ENCODE measurements around the gene CELSR1. TPM values are rescaled to one million over a fixed set of nuclear protein-coding genes. Genes with fewer than 3 reads are reported as not detected.

Gene CELSR1
- total and polyA plus RNA-seq, 2 of the 13 experiments (the other 11 are each of a cell fraction or from before 2014, with no cell fraction given) = 0.78 to 1.8 TPM

DNA sequence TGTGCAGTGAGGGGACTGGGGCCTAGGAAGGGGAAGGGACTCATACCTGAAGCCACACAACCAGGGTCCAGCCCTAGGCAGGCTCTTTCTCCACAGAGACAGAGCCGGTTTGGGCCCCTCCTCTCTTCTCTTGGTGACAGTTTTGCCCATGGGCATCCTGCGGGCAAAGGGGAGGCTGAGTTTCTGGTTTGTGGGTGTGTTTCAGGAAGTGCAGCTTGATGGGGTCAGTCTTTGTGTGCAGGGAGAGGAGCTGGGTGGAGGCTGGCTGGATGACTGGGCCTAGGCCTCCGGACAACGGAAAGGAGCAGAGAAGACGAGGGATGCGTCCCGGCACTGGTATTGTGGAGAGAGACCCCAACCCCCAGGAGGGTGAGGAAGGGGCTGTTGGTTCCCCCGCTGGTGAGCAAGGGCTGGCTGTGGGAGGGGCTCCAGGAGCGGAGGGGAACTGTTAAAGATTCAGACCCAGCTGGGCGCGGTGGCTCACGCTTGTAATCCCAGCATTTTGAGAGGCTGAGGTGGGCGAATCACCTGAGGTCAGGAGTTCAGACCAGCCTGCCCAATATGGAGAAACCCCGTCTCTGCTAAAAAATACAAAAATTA is 23.4 kb upstream of the CELSR1 start:
- ATAC-seq = no peak
- DNase-seq (ENCODE audit: low spot score) = no peak
- intact Hi-C loops (cut with micrococcal nuclease; ENCODE audit: unreplicated experiment) (loop anchor here (5.0 kb wide), 1 partner anchor 77 kb away; no protein-coding TSS in a partner anchor), in situ Hi-C loops (cut with HindIII; ENCODE audit: extremely low pct_ligation_motif_present, low pct_unique_long_range_greater_than_20kb) (loop anchor here (25.0 kb wide), 1 partner anchor 102 kb away; no protein-coding TSS in a partner anchor)
- Histone ChIP-seq H3K4me1 (ENCODE audit: insufficient read depth, low read length) (peaks cover 27% of the 10 kb centered on the region), H3K27me3 (ENCODE audit: control insufficient read depth in 1 of 2, insufficient read depth in 2 of 2, low read length in 2 of 2) (no peaks in the 10 kb centered on the region), H3K79me2 (ENCODE audit: insufficient read depth, low read length) (no peaks in the 10 kb centered on the region), H3K27ac (ENCODE audit: extremely low read length, insufficient read depth, low read length) (no peak overlapping the region), H3K4me3 (replicated peaks in 1 of 3; ENCODE audit: insufficient read depth in 1 of 3, low read depth in 2 of 3, low read length in 3 of 3) (peak overlapping the region in 1 of 3 experiments; percentile 55; a peak in 2 of 6 replicates), H2AFZ (ENCODE audit: low read length) (no peak overlapping the region), H3K9me3 (ENCODE audit: low read length) (no peaks in the 10 kb centered on the region), H3K36me3 (replicated peaks in 1 of 2; ENCODE audit: control insufficient read depth in 1 of 2, insufficient read depth in 2 of 2, low read length in 2 of 2) (no peaks in the 10 kb centered on the region), H4K20me1 (ENCODE audit: insufficient read depth, low read length) (no peaks in the 10 kb centered on the region), H3K4me2 (ENCODE audit: low read depth, low read length) (peak overlapping the region; percentile 45; the same call in 1 of the 2 replicates), H3K9ac (ENCODE audit: insufficient read depth, low read depth, low read length) (no peak overlapping the region)
- no TSS peak for BruUV-seq (replicated peaks)
- POLR2A ChIA-PET = interaction anchor here (1.0 to 1.6 kb wide), 3 partner anchors 13 to 178 kb away, joined by 3 to 11 read pairs (median 5); no protein-coding TSS in a partner anchor
- FAIRE-seq = no peak
- no peak for TF ChIP-seq NBN (conservative IDR thresholded peaks at IDR 0.05)
- TF ChIP-seq JUN (CRISPR knock-in tag; IDR thresholded peaks at IDR 0.05) = no peak
- TF ChIP-seq ZNF567 (CRISPR knock-in tag; IDR thresholded peaks at IDR 0.05; ENCODE audit: borderline replicate concordance) = no peak
- TF ChIP-seq, protein P1, sequence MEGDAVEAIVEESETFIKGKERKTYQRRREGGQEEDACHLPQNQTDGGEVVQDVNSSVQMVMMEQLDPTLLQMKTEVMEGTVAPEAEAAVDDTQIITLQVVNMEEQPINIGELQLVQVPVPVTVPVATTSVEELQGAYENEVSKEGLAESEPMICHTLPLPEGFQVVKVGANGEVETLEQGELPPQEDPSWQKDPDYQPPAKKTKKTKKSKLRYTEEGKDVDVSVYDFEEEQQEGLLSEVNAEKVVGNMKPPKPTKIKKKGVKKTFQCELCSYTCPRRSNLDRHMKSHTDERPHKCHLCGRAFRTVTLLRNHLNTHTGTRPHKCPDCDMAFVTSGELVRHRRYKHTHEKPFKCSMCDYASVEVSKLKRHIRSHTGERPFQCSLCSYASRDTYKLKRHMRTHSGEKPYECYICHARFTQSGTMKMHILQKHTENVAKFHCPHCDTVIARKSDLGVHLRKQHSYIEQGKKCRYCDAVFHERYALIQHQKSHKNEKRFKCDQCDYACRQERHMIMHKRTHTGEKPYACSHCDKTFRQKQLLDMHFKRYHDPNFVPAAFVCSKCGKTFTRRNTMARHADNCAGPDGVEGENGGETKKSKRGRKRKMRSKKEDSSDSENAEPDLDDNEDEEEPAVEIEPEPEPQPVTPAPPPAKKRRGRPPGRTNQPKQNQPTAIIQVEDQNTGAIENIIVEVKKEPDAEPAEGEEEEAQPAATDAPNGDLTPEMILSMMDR (CRISPR knock-in tag; IDR thresholded peaks at IDR 0.05) = no peak
- TF ChIP-seq, protein P2, sequence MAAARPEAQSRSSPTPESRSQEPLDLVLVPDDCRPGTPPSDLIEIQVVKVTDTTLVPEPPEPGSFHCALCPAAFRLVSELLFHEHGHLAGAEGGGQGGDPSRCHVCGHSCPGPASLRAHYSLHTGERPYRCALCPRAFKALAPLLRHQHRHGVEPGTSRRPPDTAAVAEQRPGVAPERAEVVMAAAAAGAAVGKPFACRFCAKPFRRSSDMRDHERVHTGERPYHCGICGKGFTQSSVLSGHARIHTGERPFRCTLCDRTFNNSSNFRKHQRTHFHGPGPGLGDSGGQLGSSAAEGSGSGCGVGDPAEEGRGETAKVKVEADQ (CRISPR knock-in tag; IDR thresholded peaks at IDR 0.05; ENCODE audit: borderline replicate concordance) = no peak
- no peak for TF ChIP-seq SMAD1 (CRISPR knock-in tag; IDR thresholded peaks at IDR 0.05; ENCODE audit: borderline replicate concordance, low read depth)
- TF ChIP-seq SP1 (IDR thresholded peaks at IDR 0.05) = no peak
- no peak for TF ChIP-seq SP1 (CRISPR knock-in tag; IDR thresholded peaks at IDR 0.05)
- TF ChIP-seq ZNF709 (CRISPR knock-in tag; IDR thresholded peaks at IDR 0.05) = no peak
- TF ChIP-seq, protein P3, sequence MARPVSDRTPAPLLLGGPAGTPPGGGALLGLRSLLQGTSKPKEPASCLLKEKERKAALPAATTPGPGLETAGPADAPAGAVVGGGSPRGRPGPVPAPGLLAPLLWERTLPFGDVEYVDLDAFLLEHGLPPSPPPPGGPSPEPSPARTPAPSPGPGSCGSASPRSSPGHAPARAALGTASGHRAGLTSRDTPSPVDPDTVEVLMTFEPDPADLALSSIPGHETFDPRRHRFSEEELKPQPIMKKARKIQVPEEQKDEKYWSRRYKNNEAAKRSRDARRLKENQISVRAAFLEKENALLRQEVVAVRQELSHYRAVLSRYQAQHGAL (CRISPR knock-in tag; IDR thresholded peaks at IDR 0.05; ENCODE audit: not compliant biosample characterization) = no peak
- TF ChIP-seq SRSF1 (optimal IDR thresholded peaks at IDR 0.05; ENCODE audit: low read depth, low read length) = no peak
- TF ChIP-seq SMYD3 (CRISPR knock-in tag; IDR thresholded peaks at IDR 0.05) = no peak
- TF ChIP-seq ZNF549 (CRISPR knock-in tag; IDR thresholded peaks at IDR 0.05) = no peak
- TF ChIP-seq HNRNPK (IDR thresholded peaks at IDR 0.05; ENCODE audit: low read depth, low read length, poor library complexity, severe bottlenecking) = no peak
- TF ChIP-seq KDM3A (CRISPR knock-in tag; IDR thresholded peaks at IDR 0.05; ENCODE audit: low read depth) = no peak
- TF ChIP-seq SOX5 (CRISPR knock-in tag; IDR thresholded peaks at IDR 0.05; ENCODE audit: borderline replicate concordance) = no peak
- 92% methylated on average over 12 of the region's 14 CpGs for WGBS (ENCODE audit: low lambda C conversion rate)
- CTCF ChIA-PET (ENCODE audit: low intra/inter-chr PET ratio, low total read pairs) = no interaction called here
